Amniotic stem cell (primary cell): ENCODE results near the gene PPIF.
"Not testable (repeated sequence)": the region's sequence is repeated elsewhere in the genome, so short reads cannot be mapped to it uniquely, and the experiment has no call there.

ENCODE experiments used
- DNase-seq: peaks from one replicate; lab custom pipeline; 2025; lab: John Stamatoyannopoulos, UW

Gene PPIF

GRCh38 chr10:79331709-79332108 lies 15.6 kb upstream of the PPIF start:
- DNase-seq, result peak; percentile 80

- not testable (repeated sequence) for DNase-seq
These were observed 14.5 kb upstream of the PPIF start for GRCh38 chr10:79332610-79333315.

DNA sequence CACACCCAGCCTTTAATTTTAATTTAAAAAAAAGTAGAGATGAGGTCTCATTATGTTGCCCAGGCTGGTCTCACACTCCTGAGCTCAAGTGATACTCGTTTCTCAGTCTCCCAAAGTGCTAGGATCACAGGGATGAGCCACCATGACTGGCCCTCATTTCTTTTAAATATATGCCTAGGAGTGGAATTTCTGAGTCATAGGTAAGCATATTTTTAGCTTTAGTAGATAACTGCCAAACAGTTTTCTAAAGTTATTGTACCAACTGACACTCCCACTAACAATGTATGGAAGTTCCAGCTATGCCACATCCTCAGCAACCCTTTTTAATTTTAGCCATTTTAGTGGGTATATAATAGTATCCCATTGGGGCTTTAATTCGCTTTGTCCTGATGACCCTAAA lies 13.8 kb upstream of the PPIF start:
- peak; percentile 84 for DNase-seq

DNA sequence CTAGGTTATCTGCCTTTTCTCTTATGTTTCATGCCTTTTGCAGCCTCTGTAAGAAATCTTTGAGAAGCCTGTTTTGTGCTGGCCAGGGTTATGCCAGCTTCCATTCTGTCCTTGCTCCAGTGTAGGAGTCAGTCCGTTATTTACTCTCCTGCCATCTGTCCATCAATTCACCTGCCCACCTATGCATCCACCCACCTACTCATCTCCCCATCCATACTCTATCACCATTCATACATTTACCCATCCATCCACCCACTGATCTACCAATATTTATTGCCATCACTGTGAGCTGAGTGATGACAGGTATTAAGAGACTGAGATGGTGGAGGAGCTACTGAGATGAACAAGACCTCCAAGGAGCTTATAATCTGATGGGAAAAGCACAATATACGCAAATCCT lies 12.7 kb upstream of the PPIF start:
- no peak for DNase-seq

- no peak for DNase-seq
These were observed 12.2 kb upstream of the PPIF start for GRCh38 chr10:79335094-79335469.

DNA sequence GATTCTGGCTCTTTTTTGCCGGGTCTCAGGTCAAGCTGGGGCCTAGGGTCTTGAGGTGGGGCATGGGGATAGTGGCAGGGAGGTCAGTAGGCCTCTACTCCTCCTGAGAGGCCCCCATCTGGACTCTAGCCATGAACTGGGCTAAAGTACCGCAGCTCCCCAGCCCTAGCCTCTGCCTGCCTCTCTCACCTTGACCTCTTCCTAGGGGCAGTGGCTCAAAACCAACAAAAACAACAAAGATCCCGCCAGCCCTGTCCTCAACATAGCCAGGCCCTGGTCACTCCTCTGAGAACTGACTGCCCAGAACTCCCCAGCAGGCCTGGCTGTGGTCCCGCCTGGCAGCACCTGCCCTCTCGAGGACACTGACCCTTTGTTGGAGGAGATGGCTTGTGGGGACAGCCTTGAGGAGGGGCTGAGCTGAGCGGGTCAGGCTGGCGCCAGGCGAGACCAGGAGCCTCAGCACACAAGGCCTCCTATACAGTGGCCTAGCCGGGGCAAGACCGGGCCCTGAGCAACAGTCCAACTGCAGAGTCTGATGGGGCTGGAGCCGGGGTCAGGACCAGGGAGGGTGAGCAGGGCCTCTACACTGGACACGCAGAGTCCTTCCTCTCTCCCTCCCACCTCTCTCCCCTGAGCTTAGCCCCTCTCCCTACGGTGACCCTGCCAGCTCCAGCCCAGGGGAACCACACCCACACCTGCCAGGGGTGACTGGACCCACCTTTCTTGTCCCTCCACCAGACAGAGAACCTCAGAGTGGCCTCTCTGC lies 11.6 kb upstream of the PPIF start:
- no peak for DNase-seq

DNA sequence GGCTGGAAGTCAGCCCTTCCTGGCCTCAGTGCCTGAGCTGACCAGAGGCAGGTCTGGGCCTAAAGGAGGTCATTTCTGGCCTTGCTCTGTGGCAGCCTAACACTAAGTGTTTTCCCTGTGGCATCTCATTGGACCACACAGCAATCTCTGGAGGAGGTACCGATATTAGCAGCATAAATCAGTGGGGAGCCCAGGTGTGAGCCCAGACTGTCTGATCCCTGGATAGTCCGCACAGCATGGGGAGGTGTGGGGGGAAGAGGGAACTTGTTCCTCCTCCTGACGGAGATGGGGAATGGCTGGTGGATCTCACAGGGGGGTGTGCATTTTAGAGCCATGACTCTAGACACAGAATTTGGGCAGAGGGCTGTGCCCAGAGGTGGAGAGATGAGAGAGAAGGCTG lies 11.0 kb upstream of the PPIF start:
- DNase-seq, result no peak

DNA sequence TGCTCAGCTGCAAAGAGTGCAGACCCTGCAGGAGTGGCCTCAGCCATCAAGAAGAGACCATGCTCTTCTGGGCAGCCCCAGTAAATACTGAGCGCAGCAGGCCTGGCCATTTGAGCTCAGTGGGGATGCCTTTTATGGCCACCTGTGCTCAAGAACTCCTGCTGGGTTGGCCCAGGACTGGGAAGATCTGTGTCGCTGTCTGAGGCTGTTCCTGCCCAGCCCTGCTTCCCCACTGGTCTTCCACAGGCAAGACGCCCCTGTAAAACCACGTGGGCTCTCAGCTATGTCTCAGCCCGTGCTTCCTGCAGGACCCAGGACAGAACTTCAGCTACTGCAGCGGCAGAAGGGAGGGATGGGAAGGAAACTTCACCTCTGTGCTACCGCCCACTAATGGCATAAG lies 10.5 kb upstream of the PPIF start:
- no peak for DNase-seq

GRCh38 chr10:79337783-79338469 lies 9.3 kb upstream of the PPIF start:
- DNase-seq, result not testable (repeated sequence)

DNA sequence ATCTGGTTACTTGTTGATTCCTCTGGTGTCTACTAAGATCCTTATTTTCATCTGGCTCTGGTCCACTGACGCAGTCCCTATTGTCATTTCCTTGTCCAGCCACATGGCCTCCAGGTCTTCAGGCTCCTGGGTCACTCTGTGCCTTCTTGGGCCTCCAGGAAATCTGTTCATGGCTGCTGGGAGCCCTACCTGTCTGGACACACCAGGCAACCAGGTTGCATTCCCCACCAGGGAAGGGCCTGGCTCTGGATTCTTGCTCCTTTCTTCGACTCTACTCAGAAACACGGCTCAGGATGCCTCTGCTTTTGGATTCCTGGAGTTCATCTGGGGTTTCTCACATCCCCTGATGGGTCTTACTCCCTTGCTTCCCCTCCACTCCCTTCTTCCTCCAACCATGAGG lies 8.0 kb upstream of the PPIF start:
- DNase-seq, result no peak

GRCh38 chr10:79340646-79341244 lies 6.5 kb upstream of the PPIF start:
- DNase-seq, result no peak

DNA sequence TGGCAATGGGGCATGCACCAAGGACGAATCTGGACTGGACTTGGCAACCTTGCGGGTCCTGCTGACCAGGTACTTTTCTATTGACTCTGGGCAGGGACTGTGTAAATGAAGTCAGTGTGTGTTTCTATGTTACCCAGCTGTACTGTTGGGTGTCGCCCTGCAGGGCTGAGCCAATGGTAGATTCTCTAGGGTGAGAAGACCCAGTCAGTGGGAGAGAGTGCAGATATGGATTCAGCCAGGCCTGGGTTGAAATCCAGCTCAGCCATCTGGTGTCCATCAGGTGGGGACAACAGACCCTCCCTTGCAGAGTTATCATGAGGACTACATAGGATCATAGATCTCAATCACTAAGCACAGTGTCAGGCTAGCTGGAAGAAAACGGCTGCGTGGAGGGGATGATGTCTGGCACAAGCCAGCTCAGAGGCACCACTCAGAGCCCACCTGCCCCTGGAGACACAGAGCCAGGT lies 4.9 kb upstream of the PPIF start:
- DNase-seq, result no peak

GRCh38 chr10:79342811-79343561 lies 4.3 kb upstream of the PPIF start:
- no peak for DNase-seq

DNA sequence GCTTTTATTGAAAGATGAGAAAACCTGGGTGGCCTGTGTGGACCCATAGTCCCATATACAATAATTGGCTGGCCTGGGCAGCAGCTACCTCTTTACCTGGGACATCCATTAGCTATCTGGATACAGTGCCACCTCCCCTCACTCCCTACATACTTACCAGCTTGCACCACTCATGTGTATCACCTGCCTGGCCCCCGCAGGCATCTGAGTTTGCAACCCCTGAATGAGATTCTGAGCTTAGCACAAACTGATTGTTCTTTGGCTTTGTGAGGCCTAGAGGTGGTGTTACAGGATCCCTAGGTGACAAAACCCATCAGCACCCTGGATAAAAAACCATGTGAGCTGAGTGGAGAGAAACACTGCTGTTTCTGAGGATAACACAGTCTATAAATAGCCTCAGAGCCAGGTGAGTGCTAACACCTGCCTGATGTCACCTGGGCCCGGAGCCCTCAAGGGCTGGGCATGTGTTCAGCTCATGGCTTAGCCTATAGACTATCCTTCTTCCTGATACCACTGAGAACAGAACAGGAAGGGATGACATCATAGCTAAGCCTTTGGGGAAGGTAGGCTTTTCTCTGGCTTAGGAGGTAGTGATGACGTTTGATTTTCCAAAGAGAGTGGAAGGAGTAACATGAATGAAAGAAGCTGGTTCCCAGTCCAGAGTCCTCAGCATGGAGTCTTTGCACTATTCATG lies 2.6 kb upstream of the PPIF start:
- DNase-seq, result no peak

GRCh38 chr10:79345241-79346011 lies 1.8 kb upstream of the PPIF start:
- DNase-seq, result no peak

- DNase-seq, result no peak
These were observed 1.3 kb upstream of the PPIF start for GRCh38 chr10:79346012-79346340.

DNA sequence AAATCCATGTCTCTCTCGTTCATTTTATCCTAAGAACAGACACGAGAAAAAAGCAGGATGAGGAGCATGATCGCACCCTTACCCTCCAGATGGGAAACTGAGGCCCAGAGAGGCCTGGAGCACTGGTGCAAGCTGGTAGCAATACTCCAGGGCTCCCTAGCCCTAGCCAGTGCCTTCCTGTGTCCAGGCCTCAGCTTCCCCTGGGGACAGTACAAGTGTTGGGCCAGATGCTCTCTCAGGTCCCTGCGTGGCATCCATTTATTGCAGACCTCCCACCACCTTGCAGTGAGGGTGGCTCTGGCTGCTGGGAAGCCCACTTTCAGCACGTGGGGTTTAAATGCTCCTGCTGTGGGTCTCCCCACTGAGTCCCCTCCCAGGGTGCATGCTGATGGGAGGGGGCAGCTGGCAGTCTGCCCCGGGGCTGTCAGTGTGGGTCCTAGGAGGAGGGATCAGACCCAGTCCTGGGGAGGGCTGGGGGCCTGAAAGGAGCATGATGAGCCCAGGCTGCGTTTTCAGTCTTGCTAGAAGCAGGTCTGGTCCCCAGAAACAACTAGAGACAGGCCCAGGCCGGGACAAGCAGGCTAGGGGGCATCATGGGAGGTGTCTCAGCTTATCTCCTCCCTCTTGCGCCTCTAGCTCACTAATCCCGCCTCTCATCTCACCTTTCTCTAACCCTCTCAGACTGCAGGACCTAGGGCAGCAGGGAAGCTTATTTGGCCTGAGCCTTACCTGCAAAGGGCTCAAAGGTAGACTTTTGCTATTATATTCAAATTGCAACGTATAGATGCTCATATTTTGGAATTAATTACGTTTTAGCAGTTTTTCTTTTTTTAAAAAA lies 662 bp upstream of the PPIF start:
- no peak for DNase-seq

DNA sequence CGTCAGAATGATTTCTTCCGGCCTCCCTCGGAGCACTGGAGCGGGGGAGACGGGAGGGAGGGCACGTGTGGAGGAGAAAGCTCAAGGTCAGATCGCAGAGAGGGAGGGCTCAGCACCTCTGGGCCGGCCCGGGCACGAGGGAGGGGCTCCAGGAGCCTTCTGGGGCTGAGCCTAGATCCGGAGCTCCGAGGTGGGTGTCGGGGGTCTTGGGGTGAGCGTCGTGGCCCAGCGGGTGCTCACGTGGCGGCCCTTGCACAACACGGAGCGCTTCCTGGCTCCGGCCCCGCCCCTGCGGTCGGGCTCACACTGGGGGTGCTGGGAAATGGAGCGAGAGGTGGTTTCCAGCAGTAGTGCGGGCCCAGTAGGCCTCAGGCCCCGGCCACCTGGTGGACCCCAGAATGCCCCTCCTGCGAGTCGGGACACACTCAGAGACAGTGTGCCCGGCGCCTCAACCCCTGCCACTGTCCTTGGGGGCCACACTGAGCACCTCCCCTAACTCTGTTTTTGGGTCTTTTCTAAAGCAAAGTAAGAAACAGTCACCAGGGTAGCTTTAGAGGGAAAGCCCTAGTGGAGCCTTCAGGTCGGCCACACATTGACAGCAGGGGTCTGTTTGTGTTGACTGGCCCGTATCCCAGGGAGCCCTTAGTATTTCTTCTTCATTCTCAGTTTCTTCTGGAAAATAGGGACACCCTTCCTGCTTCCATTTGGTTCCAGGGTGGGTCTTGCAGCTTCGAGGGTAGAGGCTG lies 798 bp downstream of the PPIF start:
- DNase-seq, result peak; percentile 8

- DNase-seq, result no peak
These were observed 1.3 kb downstream of the PPIF start for GRCh38 chr10:79348640-79348988.
